Measurements from ENCODE around the gene CAP2. TPM values are rescaled to one million over a fixed set of nuclear protein-coding genes. Genes with fewer than 3 reads are reported as not detected.
"Not testable (repeated sequence)": the region's sequence is repeated elsewhere in the genome, so short reads cannot be mapped to it uniquely, and the experiment has no call there.

The CAP2 gene
- total RNA-seq, 3 donors from 2014 or later = 2.2 to 56.1 (median 3.4) TPM

- DNase-seq = peak in 1 of 3 donors; percentile 65
- H3K9me3 ChIP-seq = no peaks in the 10 kb centered on the region
- peak; percentile 55 for ATAC-seq
- H3K4me3 ChIP-seq = no peak overlapping the region
- H3K36me3 ChIP-seq (ENCODE audit: low read depth) = no peaks in the 10 kb centered on the region
- peak; percentile 49 for TF ChIP-seq CTCF (IDR thresholded peaks at IDR 0.05)
- intact Hi-C loops (cut with DNase I, micrococcal nuclease) = loop anchor here (5.0 to 10.0 kb wide), 3 partner anchors 190 to 427 kb away; partner anchors contain the start of genes CAP2 (in 1 of the 2) and RBM24 (in 1 of the 2)
- peaks cover 25% of the 10 kb centered on the region for H3K4me1 ChIP-seq (ENCODE audit: low read depth)
Measured at GRCh38 chr6:17584241-17584803, 190.9 kb downstream of the CAP2 start.

DNA sequence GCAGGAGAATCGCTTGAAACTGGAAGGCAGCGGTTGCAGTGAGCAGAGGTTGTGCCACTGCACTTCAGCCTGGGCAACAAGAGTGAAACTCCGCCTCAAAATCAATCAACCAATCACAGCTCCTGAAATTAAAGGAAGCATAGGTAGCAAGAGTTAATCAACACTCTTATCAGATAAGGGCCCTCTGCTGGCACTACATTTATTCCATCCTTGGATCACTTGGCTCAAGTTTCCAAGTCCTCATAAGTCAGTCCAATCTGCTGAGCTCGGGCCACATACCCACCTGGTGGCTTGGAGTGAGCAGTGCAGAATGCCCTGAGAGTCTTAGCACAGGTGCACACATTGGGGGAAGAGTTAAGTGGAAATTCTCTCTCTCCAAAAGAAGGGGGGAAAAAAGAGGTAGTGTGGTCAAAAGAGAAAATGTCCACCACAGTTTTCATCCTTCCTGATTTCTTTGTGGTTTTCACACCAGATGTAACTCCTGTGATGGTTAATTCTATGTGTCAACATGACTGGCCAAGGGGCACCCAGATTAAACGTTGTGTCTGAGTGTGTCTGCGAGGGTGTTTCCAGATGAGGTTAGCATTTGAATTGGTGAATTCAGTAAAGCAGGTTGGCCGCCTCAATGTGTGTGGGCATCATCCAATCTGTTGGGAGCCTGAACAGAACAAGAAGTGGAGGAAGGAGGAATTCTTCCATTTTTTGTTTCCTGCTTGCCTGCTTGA is 192.5 kb downstream of the CAP2 start:
- Histone ChIP-seq H3K9me3 (no peaks in the 10 kb centered on the region), H3K4me1 (ENCODE audit: low read depth) (peaks cover 28% of the 10 kb centered on the region), H3K4me3 (no peak overlapping the region), H3K36me3 (ENCODE audit: low read depth) (no peaks in the 10 kb centered on the region)
- no peak for TF ChIP-seq CTCF (IDR thresholded peaks at IDR 0.05)
- intact Hi-C loops (cut with DNase I, micrococcal nuclease) = loop anchor here in 1 of 2 donors (10.0 kb wide), 1 partner anchor 191 kb away; the partner anchor contains the start of gene CAP2
- ATAC-seq (peak; percentile 64), DNase-seq (peak in 1 of 3 donors; percentile 64)

DNA sequence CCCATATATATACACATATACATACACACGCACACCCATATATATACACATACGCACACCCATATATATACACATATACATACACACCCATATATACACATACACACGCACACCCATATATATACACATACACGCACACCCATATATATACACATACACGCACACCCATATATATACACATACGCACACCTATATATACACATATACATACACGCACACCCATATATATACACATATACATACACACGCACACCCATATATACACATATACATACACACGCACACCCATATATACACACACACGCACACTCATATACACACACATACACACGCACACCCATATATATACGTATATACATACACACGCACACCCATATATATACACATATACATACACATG is 193.2 kb downstream of the CAP2 start:
- not testable (repeated sequence) for DNase-seq; H3K4me3 ChIP-seq; ATAC-seq; H3K36me3 ChIP-seq (ENCODE audit: low read depth); H3K9me3 ChIP-seq
- intact Hi-C loops (cut with DNase I, micrococcal nuclease) = loop anchor here in 1 of 2 donors (10.0 kb wide), 1 partner anchor 192 kb away; the partner anchor contains the start of gene CAP2
- peaks cover 28% of the 10 kb centered on the region for H3K4me1 ChIP-seq (ENCODE audit: low read depth)

DNA sequence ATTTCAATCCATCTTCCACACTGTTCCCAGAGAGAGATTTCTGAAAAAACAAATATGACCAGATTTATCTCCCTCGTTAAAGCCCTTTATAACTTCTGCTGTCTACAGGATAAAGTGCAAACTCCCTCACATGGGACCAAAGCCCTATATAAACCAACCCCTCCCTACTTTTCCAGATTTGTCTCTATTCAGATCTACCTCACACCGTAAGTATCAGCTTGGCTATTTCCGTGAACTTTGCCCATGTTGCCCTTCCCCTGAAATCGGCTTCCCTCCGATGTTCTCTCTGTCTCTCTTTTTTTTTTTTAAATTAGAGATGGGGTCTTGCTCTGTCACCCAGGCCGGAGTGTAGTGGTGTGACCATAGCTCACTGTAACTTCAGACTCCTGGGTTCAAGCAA is 194.6 kb downstream of the CAP2 start:
- Histone ChIP-seq H3K4me1 (ENCODE audit: low read depth) (peaks cover 28% of the 10 kb centered on the region), H3K9me3 (no peaks in the 10 kb centered on the region), H3K4me3 (no peak overlapping the region), H3K36me3 (ENCODE audit: low read depth) (no peaks in the 10 kb centered on the region)
- DNase-seq (peak in 1 of 3 donors; percentile 51), ATAC-seq (peak; percentile 80)
- intact Hi-C loops (cut with DNase I, micrococcal nuclease) = loop anchor here in 1 of 2 donors (10.0 kb wide), 1 partner anchor 193 kb away; the partner anchor contains the start of gene CAP2
- no peak for TF ChIP-seq CTCF (IDR thresholded peaks at IDR 0.05)

DNA sequence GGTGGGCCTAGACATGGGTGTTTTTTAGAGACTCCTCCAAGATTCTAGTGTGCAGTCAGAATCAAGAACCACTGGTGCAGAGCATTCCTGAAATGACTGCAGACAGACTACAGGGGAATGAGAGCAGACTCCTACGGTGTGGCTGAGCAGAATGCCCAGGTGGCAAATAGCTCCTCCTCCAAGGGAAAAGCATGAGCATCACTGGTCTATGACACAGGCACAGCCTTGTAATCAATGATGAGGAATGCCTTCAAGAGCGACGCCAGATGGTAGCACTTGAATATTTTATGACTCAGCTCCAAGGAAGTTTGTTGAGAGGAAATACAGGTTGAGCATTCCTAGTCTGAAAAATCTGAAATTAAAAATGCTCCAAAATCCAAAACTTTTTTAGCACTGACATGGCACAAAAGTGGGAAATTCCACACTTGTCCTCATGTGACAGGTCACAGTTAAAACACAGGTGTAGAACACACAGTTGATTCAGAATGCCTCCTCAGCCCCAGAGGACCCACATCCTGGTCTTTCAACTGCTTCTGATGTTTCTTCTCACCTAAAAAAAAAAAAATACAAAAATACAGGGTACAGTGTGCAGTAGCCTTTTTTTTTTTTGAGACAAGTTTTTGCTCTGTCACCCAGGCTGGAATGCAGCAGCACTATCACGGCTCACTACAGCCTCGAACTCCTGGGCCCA is 196.2 kb downstream of the CAP2 start:
- Histone ChIP-seq H3K4me3 (no peak overlapping the region), H3K36me3 (ENCODE audit: low read depth) (no peaks in the 10 kb centered on the region), H3K4me1 (ENCODE audit: low read depth) (peaks cover 21% of the 10 kb centered on the region), H3K9me3 (no peaks in the 10 kb centered on the region)
- no peak for TF ChIP-seq CTCF (IDR thresholded peaks at IDR 0.05)
- DNase-seq (peak in 1 of 3 donors; percentile 70), ATAC-seq (peak; percentile 89)
- intact Hi-C loops (cut with DNase I, micrococcal nuclease) = loop anchor here in 1 of 2 donors (10.0 kb wide), 1 partner anchor 195 kb away; the partner anchor contains the start of gene CAP2
